WTC11 (cell line): Measurements from ENCODE around the gene CLEC2D.
"Not testable (repeated sequence)": the region's sequence is repeated elsewhere in the genome, so short reads cannot be mapped to it uniquely, and the experiment has no call there.

Experiments used
- IRF2 ChIP-seq: sonication (generic); formaldehyde crosslinking; IDR thresholded peaks from 2 replicates; pipeline ENCODE4 v1.8.0; 2022; ENCODE audit warnings: low read depth, missing genetic modification reagents, borderline replicate concordance
- JUN ChIP-seq: sonication (generic); formaldehyde crosslinking; IDR thresholded peaks from 2 replicates; pipeline ENCODE4 v1.8.0; 2023; ENCODE audit warnings: mild to moderate bottlenecking, missing genetic modification reagents
- KAT7 ChIP-seq: sonication (generic); formaldehyde crosslinking; IDR thresholded peaks from 2 replicates; pipeline ENCODE4 v1.8.1; 2023; ENCODE audit warnings: missing genetic modification reagents, mild to moderate bottlenecking, borderline replicate concordance
- SP1 ChIP-seq: sonication (generic); formaldehyde crosslinking; conservative IDR thresholded peaks from 2 replicates; pipeline ENCODE4 v1.8.1; 2022; ENCODE audit warnings: missing genetic modification reagents
- TEAD4 ChIP-seq: sonication (generic); formaldehyde crosslinking; IDR thresholded peaks from 2 replicates; pipeline ENCODE4 v1.8.0; 2022; ENCODE audit warnings: mild to moderate bottlenecking, missing genetic modification reagents
- TP53 ChIP-seq: sonication (generic); formaldehyde crosslinking; IDR thresholded peaks from 2 replicates; pipeline ENCODE4 v1.8.1; 2023; ENCODE audit warnings: mild to moderate bottlenecking, missing genetic modification reagents
- ZNF671 ChIP-seq: fragments of 250-450 bp; sonication (Bioruptor Pico); IDR thresholded peaks from 2 replicates; pipeline ENCODE4 v1.8.0; 2021; ENCODE audit warnings: mild to moderate bottlenecking
- TF ChIP-seq, protein P1 (sequence below): sonication (generic); formaldehyde crosslinking; conservative IDR thresholded peaks from 2 replicates; pipeline ENCODE4 v1.8.1; 2022; ENCODE audit warnings: mild to moderate bottlenecking, missing genetic modification reagents
- TF ChIP-seq, protein P2 (sequence below): fragments of 200-600 bp; IDR thresholded peaks from 2 replicates; pipeline ENCODE4 v1.8.0; 2022; ENCODE audit warnings: antibody characterized with exemption
- TF ChIP-seq, protein P3 (sequence below): sonication (generic); formaldehyde crosslinking; IDR thresholded peaks from 2 replicates; pipeline ENCODE4 v1.8.1; 2023; ENCODE audit warnings: mild to moderate bottlenecking, missing genetic modification reagents, moderate library complexity
- TF ChIP-seq, protein P4 (sequence below): sonication (generic); formaldehyde crosslinking; IDR thresholded peaks from 2 replicates; pipeline ENCODE4 v1.8.0; 2022; ENCODE audit warnings: mild to moderate bottlenecking, missing genetic modification reagents
- TF ChIP-seq, protein P5 (sequence below): sonication (generic); formaldehyde crosslinking; IDR thresholded peaks from 2 replicates; pipeline ENCODE4 v1.8.1; 2023; ENCODE audit warnings: mild to moderate bottlenecking, missing genetic modification reagents, borderline replicate concordance
- TF ChIP-seq, protein P6 (sequence below): sonication (generic); formaldehyde crosslinking; IDR thresholded peaks from 2 replicates; pipeline ENCODE4 v1.8.1; 2022; ENCODE audit warnings: low read depth, mild to moderate bottlenecking, moderate library complexity, missing genetic modification reagents, borderline replicate concordance
- TF ChIP-seq, protein P7 (sequence below): sonication (generic); formaldehyde crosslinking; IDR thresholded peaks from 2 replicates; pipeline ENCODE4 v1.8.1; 2023; ENCODE audit warnings: mild to moderate bottlenecking, moderate library complexity, missing genetic modification reagents

DNA sequence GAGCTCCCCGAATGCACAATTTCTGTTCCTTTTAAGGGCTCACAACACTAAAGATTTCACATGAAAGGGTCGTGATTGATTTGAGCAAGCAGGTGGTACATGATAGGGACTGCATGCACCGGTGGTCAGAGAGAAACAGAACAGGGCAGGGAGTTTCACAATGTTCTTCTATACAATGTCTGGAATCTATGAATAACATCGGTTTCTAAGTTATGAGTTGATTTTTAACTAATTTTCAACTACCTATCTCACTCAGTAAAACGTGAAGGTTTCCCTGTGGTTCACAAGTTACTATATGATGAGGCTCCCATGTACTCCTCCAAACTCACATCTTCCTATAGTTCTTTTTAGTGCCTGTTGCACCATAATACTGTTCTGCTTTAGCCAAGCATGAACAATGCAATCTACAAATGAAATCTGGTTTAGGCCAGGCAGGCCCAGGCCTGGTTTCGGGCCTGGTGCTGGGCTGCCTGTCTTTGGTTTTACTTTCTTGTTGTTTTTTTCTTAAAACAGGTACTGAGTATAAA, 43.6 kb downstream of the CLEC2D start:
- TF ChIP-seq, protein P1, sequence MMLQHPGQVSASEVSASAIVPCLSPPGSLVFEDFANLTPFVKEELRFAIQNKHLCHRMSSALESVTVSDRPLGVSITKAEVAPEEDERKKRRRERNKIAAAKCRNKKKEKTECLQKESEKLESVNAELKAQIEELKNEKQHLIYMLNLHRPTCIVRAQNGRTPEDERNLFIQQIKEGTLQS, result not testable (repeated sequence)
- TF ChIP-seq, protein P2, sequence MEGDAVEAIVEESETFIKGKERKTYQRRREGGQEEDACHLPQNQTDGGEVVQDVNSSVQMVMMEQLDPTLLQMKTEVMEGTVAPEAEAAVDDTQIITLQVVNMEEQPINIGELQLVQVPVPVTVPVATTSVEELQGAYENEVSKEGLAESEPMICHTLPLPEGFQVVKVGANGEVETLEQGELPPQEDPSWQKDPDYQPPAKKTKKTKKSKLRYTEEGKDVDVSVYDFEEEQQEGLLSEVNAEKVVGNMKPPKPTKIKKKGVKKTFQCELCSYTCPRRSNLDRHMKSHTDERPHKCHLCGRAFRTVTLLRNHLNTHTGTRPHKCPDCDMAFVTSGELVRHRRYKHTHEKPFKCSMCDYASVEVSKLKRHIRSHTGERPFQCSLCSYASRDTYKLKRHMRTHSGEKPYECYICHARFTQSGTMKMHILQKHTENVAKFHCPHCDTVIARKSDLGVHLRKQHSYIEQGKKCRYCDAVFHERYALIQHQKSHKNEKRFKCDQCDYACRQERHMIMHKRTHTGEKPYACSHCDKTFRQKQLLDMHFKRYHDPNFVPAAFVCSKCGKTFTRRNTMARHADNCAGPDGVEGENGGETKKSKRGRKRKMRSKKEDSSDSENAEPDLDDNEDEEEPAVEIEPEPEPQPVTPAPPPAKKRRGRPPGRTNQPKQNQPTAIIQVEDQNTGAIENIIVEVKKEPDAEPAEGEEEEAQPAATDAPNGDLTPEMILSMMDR, result not testable (repeated sequence)
- not testable (repeated sequence) for TF ChIP-seq ZNF671 (CRISPR knock-in tag); IRF2 (CRISPR knock-in tag); SP1; KAT7 (CRISPR knock-in tag); JUN (CRISPR knock-in tag); TEAD4 (CRISPR knock-in tag); TP53 (CRISPR knock-in tag)
- TF ChIP-seq, protein P3, sequence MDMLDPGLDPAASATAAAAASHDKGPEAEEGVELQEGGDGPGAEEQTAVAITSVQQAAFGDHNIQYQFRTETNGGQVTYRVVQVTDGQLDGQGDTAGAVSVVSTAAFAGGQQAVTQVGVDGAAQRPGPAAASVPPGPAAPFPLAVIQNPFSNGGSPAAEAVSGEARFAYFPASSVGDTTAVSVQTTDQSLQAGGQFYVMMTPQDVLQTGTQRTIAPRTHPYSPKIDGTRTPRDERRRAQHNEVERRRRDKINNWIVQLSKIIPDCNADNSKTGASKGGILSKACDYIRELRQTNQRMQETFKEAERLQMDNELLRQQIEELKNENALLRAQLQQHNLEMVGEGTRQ (CRISPR knock-in tag), result not testable (repeated sequence)
- TF ChIP-seq, protein P4, sequence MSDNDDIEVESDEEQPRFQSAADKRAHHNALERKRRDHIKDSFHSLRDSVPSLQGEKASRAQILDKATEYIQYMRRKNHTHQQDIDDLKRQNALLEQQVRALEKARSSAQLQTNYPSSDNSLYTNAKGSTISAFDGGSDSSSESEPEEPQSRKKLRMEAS (CRISPR knock-in tag), result not testable (repeated sequence)
- TF ChIP-seq, protein P5, sequence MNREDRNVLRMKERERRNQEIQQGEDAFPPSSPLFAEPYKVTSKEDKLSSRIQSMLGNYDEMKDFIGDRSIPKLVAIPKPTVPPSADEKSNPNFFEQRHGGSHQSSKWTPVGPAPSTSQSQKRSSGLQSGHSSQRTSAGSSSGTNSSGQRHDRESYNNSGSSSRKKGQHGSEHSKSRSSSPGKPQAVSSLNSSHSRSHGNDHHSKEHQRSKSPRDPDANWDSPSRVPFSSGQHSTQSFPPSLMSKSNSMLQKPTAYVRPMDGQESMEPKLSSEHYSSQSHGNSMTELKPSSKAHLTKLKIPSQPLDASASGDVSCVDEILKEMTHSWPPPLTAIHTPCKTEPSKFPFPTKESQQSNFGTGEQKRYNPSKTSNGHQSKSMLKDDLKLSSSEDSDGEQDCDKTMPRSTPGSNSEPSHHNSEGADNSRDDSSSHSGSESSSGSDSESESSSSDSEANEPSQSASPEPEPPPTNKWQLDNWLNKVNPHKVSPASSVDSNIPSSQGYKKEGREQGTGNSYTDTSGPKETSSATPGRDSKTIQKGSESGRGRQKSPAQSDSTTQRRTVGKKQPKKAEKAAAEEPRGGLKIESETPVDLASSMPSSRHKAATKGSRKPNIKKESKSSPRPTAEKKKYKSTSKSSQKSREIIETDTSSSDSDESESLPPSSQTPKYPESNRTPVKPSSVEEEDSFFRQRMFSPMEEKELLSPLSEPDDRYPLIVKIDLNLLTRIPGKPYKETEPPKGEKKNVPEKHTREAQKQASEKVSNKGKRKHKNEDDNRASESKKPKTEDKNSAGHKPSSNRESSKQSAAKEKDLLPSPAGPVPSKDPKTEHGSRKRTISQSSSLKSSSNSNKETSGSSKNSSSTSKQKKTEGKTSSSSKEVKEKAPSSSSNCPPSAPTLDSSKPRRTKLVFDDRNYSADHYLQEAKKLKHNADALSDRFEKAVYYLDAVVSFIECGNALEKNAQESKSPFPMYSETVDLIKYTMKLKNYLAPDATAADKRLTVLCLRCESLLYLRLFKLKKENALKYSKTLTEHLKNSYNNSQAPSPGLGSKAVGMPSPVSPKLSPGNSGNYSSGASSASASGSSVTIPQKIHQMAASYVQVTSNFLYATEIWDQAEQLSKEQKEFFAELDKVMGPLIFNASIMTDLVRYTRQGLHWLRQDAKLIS (CRISPR knock-in tag), result not testable (repeated sequence)
- TF ChIP-seq, protein P6, sequence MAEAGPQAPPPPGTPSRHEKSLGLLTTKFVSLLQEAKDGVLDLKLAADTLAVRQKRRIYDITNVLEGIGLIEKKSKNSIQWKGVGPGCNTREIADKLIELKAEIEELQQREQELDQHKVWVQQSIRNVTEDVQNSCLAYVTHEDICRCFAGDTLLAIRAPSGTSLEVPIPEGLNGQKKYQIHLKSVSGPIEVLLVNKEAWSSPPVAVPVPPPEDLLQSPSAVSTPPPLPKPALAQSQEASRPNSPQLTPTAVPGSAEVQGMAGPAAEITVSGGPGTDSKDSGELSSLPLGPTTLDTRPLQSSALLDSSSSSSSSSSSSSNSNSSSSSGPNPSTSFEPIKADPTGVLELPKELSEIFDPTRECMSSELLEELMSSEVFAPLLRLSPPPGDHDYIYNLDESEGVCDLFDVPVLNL (CRISPR knock-in tag), result not testable (repeated sequence)
- TF ChIP-seq, protein P7, sequence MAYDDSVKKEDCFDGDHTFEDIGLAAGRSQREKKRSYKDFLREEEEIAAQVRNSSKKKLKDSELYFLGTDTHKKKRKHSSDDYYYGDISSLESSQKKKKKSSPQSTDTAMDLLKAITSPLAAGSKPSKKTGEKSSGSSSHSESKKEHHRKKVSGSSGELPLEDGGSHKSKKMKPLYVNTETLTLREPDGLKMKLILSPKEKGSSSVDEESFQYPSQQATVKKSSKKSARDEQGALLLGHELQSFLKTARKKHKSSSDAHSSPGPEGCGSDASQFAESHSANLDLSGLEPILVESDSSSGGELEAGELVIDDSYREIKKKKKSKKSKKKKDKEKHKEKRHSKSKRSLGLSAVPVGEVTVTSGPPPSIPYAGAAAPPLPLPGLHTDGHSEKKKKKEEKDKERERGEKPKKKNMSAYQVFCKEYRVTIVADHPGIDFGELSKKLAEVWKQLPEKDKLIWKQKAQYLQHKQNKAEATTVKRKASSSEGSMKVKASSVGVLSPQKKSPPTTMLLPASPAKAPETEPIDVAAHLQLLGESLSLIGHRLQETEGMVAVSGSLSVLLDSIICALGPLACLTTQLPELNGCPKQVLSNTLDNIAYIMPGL (CRISPR knock-in tag), result not testable (repeated sequence)
